Vagina (tissue), 1 donor: ENCODE measurements around the gene SAMD3. TPM values are rescaled to one million over a fixed set of nuclear protein-coding genes. Genes with fewer than 3 reads are reported as not detected.

Experiments
- total RNA-seq: library from RNA; depleted of rRNA; stranded (reverse); fragments of >200 nt; gene quantifications from one replicate; pipeline ENCODE4 v1.2.3, GENCODE V29; 2016

Gene SAMD3
- total RNA-seq, 1 donor from 2014 or later: 7.6 TPM

Other genes starting within 250 kb of the SAMD3 start
- gene L3MBTL3, start 204.4 kb downstream of the SAMD3 start, total RNA-seq: 19.6 TPM
- gene TMEM200A, start 143.1 kb upstream of the SAMD3 start, total RNA-seq: 3.9 TPM